ENCODE measurements around the gene OR7G1. TPM values are rescaled to one million over a fixed set of nuclear protein-coding genes. Genes with fewer than 3 reads are reported as not detected.
"Not testable (repeated sequence)": the region's sequence is repeated elsewhere in the genome, so short reads cannot be mapped to it uniquely, and the experiment has no call there.

OR7G1 gene
- total RNA-seq, 2 experiments from 2014 or later, result not detected

DNA sequence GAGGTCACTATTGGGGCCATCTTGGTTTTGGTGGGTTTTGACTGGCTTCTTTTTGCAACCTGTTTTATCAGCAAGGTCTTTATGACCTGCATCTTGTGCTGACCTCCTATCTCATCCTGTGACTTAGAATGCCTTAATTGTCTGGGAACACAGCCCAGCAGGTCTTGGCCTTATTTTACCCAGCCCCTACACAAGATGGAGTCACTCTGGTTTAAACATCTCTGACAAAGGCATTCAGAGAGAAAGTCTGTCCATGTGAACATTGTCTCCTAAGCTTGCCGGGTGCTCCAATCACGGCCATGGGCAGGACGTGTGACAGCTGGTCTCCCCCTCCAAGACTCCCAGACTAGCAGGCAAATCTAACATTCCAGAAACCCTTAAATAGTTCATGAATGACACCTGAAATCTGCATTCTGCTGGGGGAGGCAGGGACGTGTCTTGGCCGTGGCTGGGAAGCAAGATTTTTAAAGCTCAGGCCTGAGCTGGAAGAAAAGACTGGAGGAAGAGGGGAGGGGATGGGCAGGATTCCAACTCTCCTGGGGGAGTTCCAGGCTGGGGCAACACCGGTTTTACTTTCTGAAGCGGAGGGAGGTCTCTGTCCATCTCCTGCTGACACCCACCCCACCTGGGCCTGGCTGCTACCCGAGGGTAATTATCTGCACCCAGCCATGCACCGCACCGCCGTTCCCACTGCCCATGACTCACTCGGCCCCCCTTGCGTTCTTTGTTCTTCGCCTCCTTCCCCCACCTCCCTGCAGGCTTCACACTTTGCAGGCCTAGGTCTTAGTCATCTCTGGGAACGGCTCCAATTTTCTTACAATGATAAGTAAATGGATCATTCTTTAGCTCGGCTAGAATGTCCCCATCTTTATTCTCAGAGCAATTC, 40.3 kb downstream of the OR7G1 start:
- peaks cover 2% of the 10 kb centered on the region for H3K27me3 Mint-ChIP-seq
- H3K9me3 Mint-ChIP-seq, result no peaks in the 10 kb centered on the region
- H3K27ac Mint-ChIP-seq, result no peak overlapping the region
- intact Hi-C loops (cut with micrococcal nuclease), result no loop called here
- no peaks in the 10 kb centered on the region for H3K4me1 Mint-ChIP-seq (ENCODE audit: low read depth)
- no peaks in the 10 kb centered on the region for H3K36me3 Mint-ChIP-seq
- ChIA-PET POLR2A (no interaction called here), CTCF (no interaction called here)
- H3K4me3 Mint-ChIP-seq, result no peak overlapping the region
- no peak for DNase-seq

DNA sequence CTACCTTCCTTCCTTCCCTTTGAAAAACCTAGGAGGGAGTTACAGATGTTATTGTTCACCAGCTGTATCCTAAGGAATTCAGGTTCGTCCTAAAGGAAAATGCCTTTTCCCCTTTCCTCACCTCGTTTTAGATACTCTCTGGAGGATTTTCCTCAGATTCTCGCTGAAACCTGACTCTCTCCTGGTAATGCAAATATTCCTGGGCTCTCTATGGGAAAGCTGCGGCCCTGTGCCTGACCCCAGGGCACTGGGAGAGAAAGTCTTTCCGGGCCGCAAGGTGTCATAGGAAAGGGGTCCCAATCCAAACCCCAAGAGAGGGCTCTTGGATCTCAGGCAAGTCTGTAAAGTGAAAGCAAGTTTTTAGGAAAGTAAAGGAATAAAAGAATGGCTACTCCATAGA, 41.8 kb downstream of the OR7G1 start:
- no peaks in the 10 kb centered on the region for H3K9me3 Mint-ChIP-seq
- H3K27ac Mint-ChIP-seq, result no peak overlapping the region
- no peak for DNase-seq
- intact Hi-C loops (cut with micrococcal nuclease), result no loop called here
- H3K27me3 Mint-ChIP-seq, result peaks cover 2% of the 10 kb centered on the region
- ChIA-PET POLR2A (no interaction called here), CTCF (no interaction called here)
- H3K4me3 Mint-ChIP-seq, result no peak overlapping the region
- H3K36me3 Mint-ChIP-seq, result no peaks in the 10 kb centered on the region
- no peaks in the 10 kb centered on the region for H3K4me1 Mint-ChIP-seq (ENCODE audit: low read depth)

- H3K36me3 Mint-ChIP-seq; CTCF ChIA-PET; DNase-seq; intact Hi-C loops (cut with micrococcal nuclease); H3K27ac Mint-ChIP-seq; H3K4me3 Mint-ChIP-seq; H3K4me1 Mint-ChIP-seq (ENCODE audit: low read depth); H3K9me3 Mint-ChIP-seq; H3K27me3 Mint-ChIP-seq; POLR2A ChIA-PET: not testable (repeated sequence)
Observed at GRCh38 chr19:9071720-9072119, 43.8 kb downstream of the OR7G1 start.

DNA sequence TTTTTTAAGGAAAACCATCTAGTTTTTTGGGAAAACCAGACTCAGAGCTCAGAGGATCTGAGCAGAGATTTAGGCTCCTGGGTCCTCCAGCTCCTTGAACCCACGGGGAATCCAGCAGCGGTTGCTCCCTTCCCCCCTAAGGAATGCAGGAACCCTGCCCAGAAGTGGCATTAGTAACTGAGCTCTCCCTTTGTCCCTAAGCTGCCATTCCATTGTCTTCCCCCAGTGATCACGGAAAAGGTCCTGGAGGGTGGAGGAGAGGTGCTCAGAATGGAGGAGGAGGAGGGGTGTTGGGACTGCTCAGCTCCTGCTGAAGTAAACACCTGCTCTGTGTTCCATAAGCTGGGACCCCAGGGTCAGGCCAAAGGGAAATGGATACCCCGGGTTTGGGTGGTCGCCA, 45.5 kb downstream of the OR7G1 start:
- H3K4me1 Mint-ChIP-seq (ENCODE audit: low read depth), result no peaks in the 10 kb centered on the region
- POLR2A ChIA-PET, result interaction anchor here (0.6 kb wide), 1 partner anchor 16 kb away, joined by 3 read pairs; no protein-coding TSS in a partner anchor
- DNase-seq, result no peak
- H3K36me3 Mint-ChIP-seq, result no peaks in the 10 kb centered on the region
- CTCF ChIA-PET, result interaction anchor here (0.7 kb wide), 1 partner anchor 431 kb away, joined by 3 read pairs; no protein-coding TSS in a partner anchor
- no peak overlapping the region for H3K27ac Mint-ChIP-seq
- peaks cover 2% of the 10 kb centered on the region for H3K27me3 Mint-ChIP-seq
- no peaks in the 10 kb centered on the region for H3K9me3 Mint-ChIP-seq
- no peak overlapping the region for H3K4me3 Mint-ChIP-seq
- intact Hi-C loops (cut with micrococcal nuclease), result no loop called here

- ChIA-PET CTCF (no interaction called here), POLR2A (no interaction called here)
- H3K4me3 Mint-ChIP-seq, result no peak overlapping the region
- H3K27ac Mint-ChIP-seq, result no peak overlapping the region
- H3K4me1 Mint-ChIP-seq (ENCODE audit: low read depth), result no peaks in the 10 kb centered on the region
- H3K27me3 Mint-ChIP-seq, result no peaks in the 10 kb centered on the region
- H3K36me3 Mint-ChIP-seq, result no peaks in the 10 kb centered on the region
- no peak for DNase-seq
- intact Hi-C loops (cut with micrococcal nuclease), result no loop called here
- H3K9me3 Mint-ChIP-seq, result no peaks in the 10 kb centered on the region
Observed at GRCh38 chr19:9065457-9066014, 50.0 kb downstream of the OR7G1 start.

Other genes starting within 250 kb of the OR7G1 start
- gene MUC16, start 105.4 kb downstream of the OR7G1 start, total RNA-seq, result not detected
- not detected for gene OR1M1, start 28.7 kb downstream of the OR7G1 start, total RNA-seq
- gene OR7G2, start 8.3 kb downstream of the OR7G1 start, total RNA-seq, result not detected
- not detected for gene OR7G3, start 11.2 kb upstream of the OR7G1 start, total RNA-seq
- gene ZNF317, start 24.6 kb upstream of the OR7G1 start, total RNA-seq, result 10 to 100 TPM; 31.8 to 31.9 TPM
- under 1 TPM in 1 of 2 experiments, not detected in 1; 0.17 TPM for gene OR7D2, start 63.2 kb upstream of the OR7G1 start, total RNA-seq
- not detected for gene OR7D4, start 103.8 kb upstream of the OR7G1 start, total RNA-seq
- gene OR7E24, start 135.2 kb upstream of the OR7G1 start, total RNA-seq, result not detected
- gene ZNF699, start 194.1 kb upstream of the OR7G1 start, total RNA-seq, result 1 to 10 TPM; 5.8 to 6.8 TPM
- gene ZNF559, start 208.4 kb upstream of the OR7G1 start, total RNA-seq, result 1 to 10 TPM; 8.0 to 9.4 TPM
- under 1 TPM; 0.43 to 0.46 TPM for gene ZNF177, start 247.2 kb upstream of the OR7G1 start, total RNA-seq

All from activated CD4-positive, alpha-beta memory T cell treated with anti-CD3 and anti-CD28 coated beads for 36 hours (primary cell).